SK-N-SH (cell line): ENCODE data around the gene NSF. TPM values are rescaled to one million over a fixed set of nuclear protein-coding genes. Genes with fewer than 3 reads are reported as not detected.
"Not testable (repeated sequence)": the region's sequence is repeated elsewhere in the genome, so short reads cannot be mapped to it uniquely, and the experiment has no call there.

ENCODE experiments used
- CTCF ChIA-PET: fragments of 300-600, 350-600 bp; formaldehyde crosslinking; extraction: SDS; loops from one replicate; lab custom pipeline; 2021; lab: Yijun Ruan, JAX
- POLR2A ChIA-PET: fragments of 350-600 bp; sonication (Branson Sonifier 250); formaldehyde crosslinking; extraction: SDS; loops from one replicate; lab custom pipeline; 2020; ENCODE audit warnings: antibody characterized with exemption, inconsistent platforms; lab: Yijun Ruan, JAX
- DNase-seq: peaks from one replicate; pipeline ENCODE4 v3.0.0; 2012
- H2AFZ ChIP-seq: fragments of 200-600 bp; sonication (generic); 2 replicates; pipeline ENCODE4 v1.8.1; 2016; ENCODE audit warnings: antibody characterized with exemption, mild to moderate bottlenecking, low read depth
- H3F3A ChIP-seq: fragments of 200-600 bp; sonication (generic); replicated peaks from 2 replicates; pipeline ENCODE3; 2016; ENCODE audit warnings: antibody characterized with exemption, mild to moderate bottlenecking; ENCODE audit not compliant: insufficient read depth
- H3K27ac ChIP-seq, 2 experiments: fragments of 200-500 bp in 1 of 2; fragments of 200-600 bp in 1 of 2; sonication (Bioruptor generic) in 1 of 2; sonication (generic), shearing (Covaris generic) in 1 of 2; 2 replicates each; pipeline versions ENCODE4 v1.5.1 to v1.6.1; 2014 to 2016; ENCODE audit warnings: low read depth in 2 of 2, inconsistent platforms in 1 of 2, low read length in 1 of 2, mild to moderate bottlenecking in 1 of 2, mixed read lengths in 1 of 2
- H3K27me3 ChIP-seq: fragments of 200-600 bp; sonication (generic), shearing (Covaris generic); 2 replicates; pipeline ENCODE4 v1.6.1; 2016; ENCODE audit warnings: mixed run types; ENCODE audit not compliant: insufficient read depth
- H3K36me3 ChIP-seq, 2 experiments: fragments of 200-500 bp in 1 of 2; fragments of 200-600 bp in 1 of 2; sonication (Bioruptor generic) in 1 of 2; sonication (generic) in 1 of 2; replicated peaks in 1 of 2; 2 replicates each; pipeline versions ENCODE3 to v1.5.1; 2014 to 2016; ENCODE audit warnings: low read length in 1 of 2, mild to moderate bottlenecking in 1 of 2; ENCODE audit not compliant: insufficient read depth in 2 of 2, control insufficient read depth in 1 of 2
- H3K4me1 ChIP-seq, 2 experiments: fragments of 200-500 bp in 1 of 2; fragments of 200-600 bp in 1 of 2; sonication (Bioruptor generic) in 1 of 2; sonication (generic), shearing (Covaris generic) in 1 of 2; 2 replicates each; pipeline versions ENCODE4 v1.5.1 to v1.6.1; 2014 to 2016; ENCODE audit warnings: low read depth in 1 of 2, low read length in 1 of 2, mixed run types in 1 of 2; ENCODE audit not compliant: insufficient read depth in 2 of 2, control insufficient read depth in 1 of 2
- H3K4me2 ChIP-seq: fragments of 200-600 bp; sonication (generic), shearing (Covaris generic); 2 replicates; pipeline ENCODE4 v1.6.1; 2017; ENCODE audit warnings: mixed run types
- H3K4me3 ChIP-seq, 2 experiments: fragments of 200-500 bp in 1 of 2; fragments of 200-600 bp in 1 of 2; sonication (Bioruptor generic) in 1 of 2; sonication (generic), shearing (Covaris generic) in 1 of 2; 2 replicates each; pipeline versions ENCODE4 v1.5.1 to v1.8.1; 2014 to 2016; ENCODE audit warnings: low read depth in 2 of 2, inconsistent platforms in 1 of 2, low read length in 1 of 2, mild to moderate bottlenecking in 1 of 2, mixed read lengths in 1 of 2, moderate library complexity in 1 of 2
- H3K79me2 ChIP-seq: fragments of 200-600 bp; sonication (generic); 2 replicates; pipeline ENCODE4 v1.8.1; 2017; ENCODE audit warnings: mild to moderate bottlenecking; ENCODE audit not compliant: insufficient read depth
- H3K9ac ChIP-seq: fragments of 200-600 bp; sonication (generic); 2 replicates; pipeline ENCODE4 v1.6.1; 2017; ENCODE audit warnings: mixed run types
- H3K9me2 ChIP-seq: fragments of 200-600 bp; sonication (generic); 2 replicates; pipeline ENCODE4 v1.6.1; 2017; ENCODE audit warnings: mixed run types
- H3K9me3 ChIP-seq: fragments of 200-600 bp; sonication (generic); 2 replicates; pipeline ENCODE4 v1.6.1; 2017; ENCODE audit warnings: mixed run types, mild to moderate bottlenecking, moderate library complexity
- H4K20me1 ChIP-seq: fragments of 200-600 bp; sonication (generic); 2 replicates; pipeline ENCODE4 v1.6.1; 2017; ENCODE audit warnings: mild to moderate bottlenecking, mixed run types; ENCODE audit not compliant: insufficient read depth
- CHD2 ChIP-seq: fragments of 150-350 bp; IDR thresholded peaks from 2 replicates; pipeline ENCODE4 v1.6.1; 2018; ENCODE audit warnings: low read length; ENCODE audit not compliant: partially characterized antibody
- EP300 ChIP-seq, 2 experiments: IDR thresholded peaks; 2 replicates each; pipeline versions ENCODE4 v1.4.0 to v1.6.1; 2012; ENCODE audit warnings: borderline replicate concordance in 1 of 2, low read depth in 1 of 2, low read length in 1 of 2
- FOSL2 ChIP-seq: IDR thresholded peaks from 2 replicates; pipeline ENCODE4 v1.4.0; 2012; ENCODE audit warnings: low read depth, mild to moderate bottlenecking, moderate library complexity, borderline replicate concordance
- GABPA ChIP-seq: IDR thresholded peaks from 2 replicates; pipeline ENCODE4 v1.4.0; 2012; ENCODE audit warnings: low read depth, mild to moderate bottlenecking
- GATA2 ChIP-seq: sonication (generic); formaldehyde crosslinking; IDR thresholded peaks from 2 replicates; pipeline ENCODE4 v1.5.0; 2020; ENCODE audit warnings: mild to moderate bottlenecking, missing genetic modification reagents
- JUND ChIP-seq: IDR thresholded peaks from 2 replicates; pipeline ENCODE4 v1.4.0; 2012
- MXI1 ChIP-seq: IDR thresholded peaks from 2 replicates; pipeline ENCODE4 v1.6.1; 2012; ENCODE audit warnings: mild to moderate bottlenecking, low read depth, low read length, improper control_type of control experiment
- POLR2AphosphoS5 ChIP-seq: IDR thresholded peaks from 2 replicates; pipeline ENCODE4 v1.6.1; 2012; ENCODE audit warnings: low read depth, low read length
- RAD21 ChIP-seq: IDR thresholded peaks from 2 replicates; pipeline ENCODE4 v1.6.1; 2012; ENCODE audit warnings: mild to moderate bottlenecking, low read length
- RCOR1 ChIP-seq: fragments of 150-350 bp; IDR thresholded peaks from 2 replicates; pipeline ENCODE4 v1.6.1; 2017; ENCODE audit warnings: antibody characterized with exemption, low read length
- RFX5 ChIP-seq: IDR thresholded peaks from 2 replicates; pipeline ENCODE4 v1.6.1; 2012; ENCODE audit warnings: mild to moderate bottlenecking, improper control_type of control experiment, low read length
- RXRA ChIP-seq: IDR thresholded peaks from 2 replicates; pipeline ENCODE4 v1.4.0; 2012; ENCODE audit warnings: low read depth, mild to moderate bottlenecking, borderline replicate concordance
- SIN3A ChIP-seq: IDR thresholded peaks from 2 replicates; pipeline ENCODE4 v1.6.1; 2012; ENCODE audit warnings: low read depth, mild to moderate bottlenecking, low read length, moderate library complexity, borderline replicate concordance
- SMC3 ChIP-seq: IDR thresholded peaks from 2 replicates; pipeline ENCODE4 v1.6.1; 2012; ENCODE audit warnings: low read depth, low read length, improper control_type of control experiment
- TAF1 ChIP-seq: IDR thresholded peaks from 2 replicates; pipeline ENCODE4 v1.6.1; 2012; ENCODE audit warnings: low read depth, mild to moderate bottlenecking, low read length, moderate library complexity, borderline replicate concordance
- YY1 ChIP-seq: IDR thresholded peaks from 2 replicates; pipeline ENCODE4 v1.4.0; 2012; ENCODE audit warnings: low read depth, mild to moderate bottlenecking
- WGBS: methylation state at CpG from one replicate; pipeline ENCODE4 v1.1.6; 2017; ENCODE audit warnings: low lambda C conversion rate; 5-methylcytosine and 5-hydroxymethylcytosine counted together
- polyA plus RNA-seq, 3 experiments: library from polyadenylated mRNA; depleted of rRNA; stranded (reverse); fragments of >200 nt; gene quantifications; 2 replicates each; pipeline ENCODE4 v1.2.3, GENCODE V29; 2012
- TF ChIP-seq, protein P1 (sequence below): IDR thresholded peaks from 2 replicates; pipeline ENCODE4 v1.4.0; 2012; ENCODE audit warnings: low read depth, borderline replicate concordance
- TF ChIP-seq, protein P2 (sequence below): IDR thresholded peaks from 2 replicates; pipeline ENCODE4 v1.6.1; 2012; ENCODE audit warnings: mild to moderate bottlenecking, low read depth, low read length, moderate library complexity

Gene NSF
- polyA plus RNA-seq, 1 of the 3 experiments (the other 2 are of a cell fraction): 31.4 TPM

GRCh38 chr17:46792071-46792470, 201.6 kb downstream of the NSF start:
- H3K9ac ChIP-seq: no peak overlapping the region
- TF ChIP-seq RCOR1 (no peak), SMC3 (no peak), GABPA (no peak)
- TF ChIP-seq, protein P1, sequence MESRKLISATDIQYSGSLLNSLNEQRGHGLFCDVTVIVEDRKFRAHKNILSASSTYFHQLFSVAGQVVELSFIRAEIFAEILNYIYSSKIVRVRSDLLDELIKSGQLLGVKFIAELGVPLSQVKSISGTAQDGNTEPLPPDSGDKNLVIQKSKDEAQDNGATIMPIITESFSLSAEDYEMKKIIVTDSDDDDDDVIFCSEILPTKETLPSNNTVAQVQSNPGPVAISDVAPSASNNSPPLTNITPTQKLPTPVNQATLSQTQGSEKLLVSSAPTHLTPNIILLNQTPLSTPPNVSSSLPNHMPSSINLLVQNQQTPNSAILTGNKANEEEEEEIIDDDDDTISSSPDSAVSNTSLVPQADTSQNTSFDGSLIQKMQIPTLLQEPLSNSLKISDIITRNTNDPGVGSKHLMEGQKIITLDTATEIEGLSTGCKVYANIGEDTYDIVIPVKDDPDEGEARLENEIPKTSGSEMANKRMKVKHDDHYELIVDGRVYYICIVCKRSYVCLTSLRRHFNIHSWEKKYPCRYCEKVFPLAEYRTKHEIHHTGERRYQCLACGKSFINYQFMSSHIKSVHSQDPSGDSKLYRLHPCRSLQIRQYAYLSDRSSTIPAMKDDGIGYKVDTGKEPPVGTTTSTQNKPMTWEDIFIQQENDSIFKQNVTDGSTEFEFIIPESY: no peak
- peaks cover 16% of the 10 kb centered on the region; the same call in 1 of the 2 replicates for H3K27me3 ChIP-seq
- H3K27ac ChIP-seq: no peak overlapping the region
- H3F3A ChIP-seq: no peaks in the 10 kb centered on the region
- 68% methylated on average over 4 of the region's 4 CpGs for WGBS
- CTCF ChIA-PET: interaction anchor here (11.4 kb wide), 1 partner anchor 42 kb away, joined by 76 read pairs; no protein-coding TSS in a partner anchor
- no peaks in the 10 kb centered on the region for H3K36me3 ChIP-seq
- no peak overlapping the region for H3K4me2 ChIP-seq
- H4K20me1 ChIP-seq: no peaks in the 10 kb centered on the region
- no peak overlapping the region for H2AFZ ChIP-seq
- H3K9me2 ChIP-seq: no peaks in the 10 kb centered on the region
- H3K4me1 ChIP-seq: no peaks in the 10 kb centered on the region
- no peak overlapping the region for H3K4me3 ChIP-seq
- POLR2A ChIA-PET: no interaction called here
- DNase-seq: no peak
- H3K79me2 ChIP-seq: no peaks in the 10 kb centered on the region
- no peaks in the 10 kb centered on the region for H3K9me3 ChIP-seq

DNA sequence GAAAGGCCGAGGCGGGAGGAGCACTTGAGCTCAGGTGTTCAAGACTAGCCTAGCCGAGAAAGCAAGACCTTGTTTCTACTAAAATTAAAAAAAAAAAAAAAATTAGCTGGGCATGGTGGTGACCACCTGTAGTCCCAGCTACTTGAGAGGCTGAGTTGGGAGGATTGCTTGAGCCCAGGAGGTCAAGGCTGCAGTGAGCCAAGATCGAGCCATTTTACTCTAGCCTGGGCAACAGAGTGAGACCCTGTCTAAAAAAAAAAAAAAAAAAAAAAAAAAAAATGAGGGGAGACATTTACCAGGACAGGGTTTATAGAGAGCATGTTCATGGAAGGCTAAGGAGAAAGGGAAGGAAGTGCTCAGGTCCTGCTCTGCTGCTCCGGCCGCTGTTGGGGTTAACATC, 202.6 kb downstream of the NSF start:
- H3K9me3 ChIP-seq, H3K4me3 ChIP-seq, H3K4me2 ChIP-seq, DNase-seq, H2AFZ ChIP-seq, H3K4me1 ChIP-seq, H3K79me2 ChIP-seq, POLR2A ChIA-PET, H3K27ac ChIP-seq, H3K9me2 ChIP-seq, H3F3A ChIP-seq, H3K36me3 ChIP-seq, H3K9ac ChIP-seq, H4K20me1 ChIP-seq: not testable (repeated sequence)
- CTCF ChIA-PET: interaction anchor here (1.1 kb wide), 2 partner anchors 43 to 150 kb away, joined by 3 to 4 read pairs; no protein-coding TSS in a partner anchor
- WGBS: 96% methylated on average over 6 of the region's 6 CpGs
- peaks cover 16% of the 10 kb centered on the region; the same call in 1 of the 2 replicates for H3K27me3 ChIP-seq

- no peak for DNase-seq
- POLR2A ChIA-PET: no interaction called here
- no peak for TF ChIP-seq JUND
- TF ChIP-seq SIN3A: no peak
- TF ChIP-seq TAF1: no peak
- TF ChIP-seq RFX5: no peak
- TF ChIP-seq, protein P2, sequence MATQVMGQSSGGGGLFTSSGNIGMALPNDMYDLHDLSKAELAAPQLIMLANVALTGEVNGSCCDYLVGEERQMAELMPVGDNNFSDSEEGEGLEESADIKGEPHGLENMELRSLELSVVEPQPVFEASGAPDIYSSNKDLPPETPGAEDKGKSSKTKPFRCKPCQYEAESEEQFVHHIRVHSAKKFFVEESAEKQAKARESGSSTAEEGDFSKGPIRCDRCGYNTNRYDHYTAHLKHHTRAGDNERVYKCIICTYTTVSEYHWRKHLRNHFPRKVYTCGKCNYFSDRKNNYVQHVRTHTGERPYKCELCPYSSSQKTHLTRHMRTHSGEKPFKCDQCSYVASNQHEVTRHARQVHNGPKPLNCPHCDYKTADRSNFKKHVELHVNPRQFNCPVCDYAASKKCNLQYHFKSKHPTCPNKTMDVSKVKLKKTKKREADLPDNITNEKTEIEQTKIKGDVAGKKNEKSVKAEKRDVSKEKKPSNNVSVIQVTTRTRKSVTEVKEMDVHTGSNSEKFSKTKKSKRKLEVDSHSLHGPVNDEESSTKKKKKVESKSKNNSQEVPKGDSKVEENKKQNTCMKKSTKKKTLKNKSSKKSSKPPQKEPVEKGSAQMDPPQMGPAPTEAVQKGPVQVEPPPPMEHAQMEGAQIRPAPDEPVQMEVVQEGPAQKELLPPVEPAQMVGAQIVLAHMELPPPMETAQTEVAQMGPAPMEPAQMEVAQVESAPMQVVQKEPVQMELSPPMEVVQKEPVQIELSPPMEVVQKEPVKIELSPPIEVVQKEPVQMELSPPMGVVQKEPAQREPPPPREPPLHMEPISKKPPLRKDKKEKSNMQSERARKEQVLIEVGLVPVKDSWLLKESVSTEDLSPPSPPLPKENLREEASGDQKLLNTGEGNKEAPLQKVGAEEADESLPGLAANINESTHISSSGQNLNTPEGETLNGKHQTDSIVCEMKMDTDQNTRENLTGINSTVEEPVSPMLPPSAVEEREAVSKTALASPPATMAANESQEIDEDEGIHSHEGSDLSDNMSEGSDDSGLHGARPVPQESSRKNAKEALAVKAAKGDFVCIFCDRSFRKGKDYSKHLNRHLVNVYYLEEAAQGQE: no peak
- TF ChIP-seq EP300 (IDR thresholded peaks at IDR 0.05; ENCODE audit: borderline replicate concordance in 1 of 2, low read depth in 1 of 2, low read length in 1 of 2): no peak
- TF ChIP-seq YY1: no peak
- no peak for TF ChIP-seq GATA2 (CRISPR knock-in tag)
- TF ChIP-seq POLR2AphosphoS5: no peak
- TF ChIP-seq CHD2: no peak
- no peak for TF ChIP-seq FOSL2
- no peak for TF ChIP-seq GABPA
- TF ChIP-seq RAD21: no peak
- no peak for TF ChIP-seq RXRA
- TF ChIP-seq MXI1: no peak
Observed at GRCh38 chr17:46793541-46793940, 203.1 kb downstream of the NSF start.

More at GRCh38 chr17:46793541-46793940, 203.1 kb downstream of the NSF start:
- H3K4me1 ChIP-seq: no peaks in the 10 kb centered on the region
- no peak overlapping the region for H3K9ac ChIP-seq
- H3K79me2 ChIP-seq: no peaks in the 10 kb centered on the region
- H3K4me2 ChIP-seq: no peak overlapping the region
- CTCF ChIA-PET: interaction anchor here (0.7 to 1.1 kb wide), 3 partner anchors 42 to 150 kb away, joined by 3 to 4 read pairs (median 3); no protein-coding TSS in a partner anchor
- no peak overlapping the region for H3K27ac ChIP-seq
- H3F3A ChIP-seq: no peaks in the 10 kb centered on the region
- H2AFZ ChIP-seq: no peak overlapping the region
- no peaks in the 10 kb centered on the region for H3K9me2 ChIP-seq
- no peak overlapping the region for H3K4me3 ChIP-seq
- peaks cover 16% of the 10 kb centered on the region; the same call in 1 of the 2 replicates for H3K27me3 ChIP-seq
- 64% methylated on average over 5 of the region's 5 CpGs for WGBS
- no peaks in the 10 kb centered on the region for H3K9me3 ChIP-seq
- no peaks in the 10 kb centered on the region for H4K20me1 ChIP-seq
- H3K36me3 ChIP-seq: no peaks in the 10 kb centered on the region
